Mesendoderm (in vitro differentiated cells): ENCODE measurements around the gene SLC24A4.

Experiments
- DNase-seq: peaks from one replicate; pipeline ENCODE4 v3.0.0; 2013
- H2AK5ac ChIP-seq: 2 replicates; pipeline ENCODE4 v1.6.1; 2013; ENCODE audit warnings: low read length, inconsistent platforms
- H2BK120ac ChIP-seq: 2 replicates; pipeline ENCODE4 v1.6.1; 2013; ENCODE audit warnings: low read depth, mild to moderate bottlenecking, low read length, moderate library complexity, mixed read lengths
- H2BK15ac ChIP-seq: replicated peaks from 2 replicates; pipeline ENCODE4 v1.6.1; 2013; ENCODE audit warnings: low read depth, mild to moderate bottlenecking, moderate library complexity
- H2BK5ac ChIP-seq: 2 replicates; pipeline ENCODE4 v1.6.1; 2013; ENCODE audit warnings: low read length, inconsistent platforms
- H3K18ac ChIP-seq: 2 replicates; pipeline ENCODE4 v1.6.1; 2013; ENCODE audit warnings: mild to moderate bottlenecking, low read length, mixed read lengths
- H3K23ac ChIP-seq: one replicate; pipeline ENCODE4 v1.6.1; 2013; ENCODE audit warnings: low read length
- H3K27ac ChIP-seq: 2 replicates; pipeline ENCODE4 v1.5.1; 2013; ENCODE audit warnings: low read depth, mild to moderate bottlenecking, inconsistent platforms, low read length, moderate library complexity
- H3K27me3 ChIP-seq: 2 replicates; pipeline ENCODE4 v1.6.1; 2013; ENCODE audit warnings: low read length, control low read depth, mild to moderate bottlenecking, inconsistent platforms; ENCODE audit not compliant: insufficient read depth, poor library complexity
- H3K36me3 ChIP-seq: 2 replicates; pipeline ENCODE4 v1.6.1; 2013; ENCODE audit warnings: low read length, inconsistent platforms; ENCODE audit not compliant: control insufficient read depth, insufficient read depth
- H3K4ac ChIP-seq: one replicate; pipeline ENCODE4 v1.6.1; 2013; ENCODE audit warnings: low read depth, mild to moderate bottlenecking, low read length, moderate library complexity
- H3K4me1 ChIP-seq: 2 replicates; pipeline ENCODE4 v1.6.1; 2013; ENCODE audit warnings: low read depth, low read length, inconsistent platforms; ENCODE audit not compliant: control insufficient read depth
- H3K4me2 ChIP-seq: 2 replicates; pipeline ENCODE4 v1.6.1; 2013; ENCODE audit warnings: low read length
- H3K4me3 ChIP-seq: 2 replicates; pipeline ENCODE4 v1.5.1; 2013; ENCODE audit warnings: mild to moderate bottlenecking, low read length
- H3K56ac ChIP-seq: one replicate; pipeline ENCODE4 v1.6.1; 2013; ENCODE audit warnings: low read length
- H3K79me1 ChIP-seq: 2 replicates; pipeline ENCODE4 v1.6.1; 2013; ENCODE audit warnings: low read length, inconsistent platforms
- H3K79me2 ChIP-seq: 2 replicates; pipeline ENCODE4 v1.6.1; 2013; ENCODE audit warnings: mild to moderate bottlenecking, low read length; ENCODE audit not compliant: control insufficient read depth, insufficient read depth
- H3K9ac ChIP-seq: 2 replicates; pipeline ENCODE4 v1.6.1; 2013; ENCODE audit warnings: low read length, inconsistent platforms
- H4K5ac ChIP-seq: one replicate; pipeline ENCODE4 v1.6.1; 2013; ENCODE audit warnings: low read length
- H4K8ac ChIP-seq: one replicate; pipeline ENCODE4 v1.6.1; 2013; ENCODE audit warnings: low read depth, mild to moderate bottlenecking, control low read depth, low read length, moderate library complexity
- WGBS: extraction: QIAGEN DNeasy Blood & Tissue Kit; methylation state at CpG from one replicate; pipeline ENCODE4 v1.1.7; 2013; ENCODE audit warnings: low lambda C conversion rate, missing lambda C conversion rate; ENCODE audit not compliant: insufficient coverage; ENCODE audit errors: extremely low coverage; 5-methylcytosine and 5-hydroxymethylcytosine counted together

The SLC24A4 gene

GRCh38 chr14:92443167-92443566 lies 120.2 kb downstream of the SLC24A4 start:
- WGBS, result no CpG with 5 or more reads among the region's 14 CpGs
- H2BK5ac ChIP-seq, result no peak overlapping the region

GRCh38 chr14:92443741-92444140 lies 120.8 kb downstream of the SLC24A4 start:
- no peak for DNase-seq
- Histone ChIP-seq H3K4me3 (no peak overlapping the region), H3K27me3 (no peaks in the 10 kb centered on the region), H3K9ac (no peak overlapping the region), H3K4ac (no peak overlapping the region), H2BK5ac (no peak overlapping the region), H2BK15ac (no peak overlapping the region), H3K4me1 (no peaks in the 10 kb centered on the region), H3K4me2 (no peak overlapping the region), H3K56ac (no peak overlapping the region), H3K23ac (no peak overlapping the region), H4K5ac (no peak overlapping the region), H2AK5ac (no peak overlapping the region), H4K8ac (no peak overlapping the region), H3K27ac (no peak overlapping the region), H3K36me3 (no peaks in the 10 kb centered on the region), H3K18ac (no peak overlapping the region), H3K79me1 (no peaks in the 10 kb centered on the region), H2BK120ac (no peak overlapping the region), H3K79me2 (no peaks in the 10 kb centered on the region)
- WGBS, result no CpG with 5 or more reads among the region's 8 CpGs

More at GRCh38 chr14:92443167-92443566, 120.2 kb downstream of the SLC24A4 start:
- DNase-seq, result no peak
- H3K23ac ChIP-seq, result no peak overlapping the region
- H4K5ac ChIP-seq, result no peak overlapping the region
- no peak overlapping the region for H3K56ac ChIP-seq
- H3K4ac ChIP-seq, result no peak overlapping the region
- no peaks in the 10 kb centered on the region for H3K79me2 ChIP-seq
- no peak overlapping the region for H3K4me3 ChIP-seq
- H3K36me3 ChIP-seq, result no peaks in the 10 kb centered on the region
- no peaks in the 10 kb centered on the region for H3K27me3 ChIP-seq
- no peaks in the 10 kb centered on the region for H3K4me1 ChIP-seq
- H3K18ac ChIP-seq, result no peak overlapping the region
- H2AK5ac ChIP-seq, result no peak overlapping the region
- H3K4me2 ChIP-seq, result no peak overlapping the region
- H3K9ac ChIP-seq, result no peak overlapping the region
- H2BK15ac ChIP-seq, result no peak overlapping the region
- H4K8ac ChIP-seq, result no peak overlapping the region
- H3K79me1 ChIP-seq, result no peaks in the 10 kb centered on the region
- no peak overlapping the region for H3K27ac ChIP-seq
- H2BK120ac ChIP-seq, result no peak overlapping the region

GRCh38 chr14:92446771-92447170 lies 123.8 kb downstream of the SLC24A4 start:
- no peak overlapping the region for H3K23ac ChIP-seq
- DNase-seq, result no peak
- no peak overlapping the region for H3K27ac ChIP-seq
- H4K8ac ChIP-seq, result no peak overlapping the region
- H2BK120ac ChIP-seq, result no peak overlapping the region
- H3K18ac ChIP-seq, result no peak overlapping the region
- H3K9ac ChIP-seq, result no peak overlapping the region
- H3K4me3 ChIP-seq, result no peak overlapping the region
- H3K27me3 ChIP-seq, result no peaks in the 10 kb centered on the region
- no CpG with 5 or more reads among the region's 5 CpGs for WGBS
- H3K4me1 ChIP-seq, result no peaks in the 10 kb centered on the region
- H3K36me3 ChIP-seq, result no peaks in the 10 kb centered on the region
- no peaks in the 10 kb centered on the region for H3K79me2 ChIP-seq
- H3K4ac ChIP-seq, result no peak overlapping the region
- H4K5ac ChIP-seq, result no peak overlapping the region
- H2AK5ac ChIP-seq, result no peak overlapping the region
- no peak overlapping the region for H2BK5ac ChIP-seq
- no peak overlapping the region for H2BK15ac ChIP-seq
- H3K56ac ChIP-seq, result no peak overlapping the region
- H3K4me2 ChIP-seq, result no peak overlapping the region
- H3K79me1 ChIP-seq, result no peaks in the 10 kb centered on the region

- H3K56ac ChIP-seq, result no peak overlapping the region
- no peak overlapping the region for H2BK5ac ChIP-seq
- no peaks in the 10 kb centered on the region for H3K79me1 ChIP-seq
- no peak overlapping the region for H3K27ac ChIP-seq
- no peak overlapping the region for H2AK5ac ChIP-seq
- H2BK120ac ChIP-seq, result no peak overlapping the region
- no peaks in the 10 kb centered on the region for H3K79me2 ChIP-seq
- H3K36me3 ChIP-seq, result no peaks in the 10 kb centered on the region
- no peak overlapping the region for H2BK15ac ChIP-seq
- DNase-seq, result no peak
- no peak overlapping the region for H3K18ac ChIP-seq
- no peaks in the 10 kb centered on the region for H3K4me1 ChIP-seq
- WGBS, result no CpG with 5 or more reads among the region's 10 CpGs
- no peak overlapping the region for H3K23ac ChIP-seq
- H4K5ac ChIP-seq, result no peak overlapping the region
- no peak overlapping the region for H3K4me2 ChIP-seq
- no peak overlapping the region for H4K8ac ChIP-seq
- H3K4me3 ChIP-seq, result no peak overlapping the region
- no peaks in the 10 kb centered on the region for H3K27me3 ChIP-seq
- no peak overlapping the region for H3K4ac ChIP-seq
- no peak overlapping the region for H3K9ac ChIP-seq
Observed at GRCh38 chr14:92447416-92448197, 124.6 kb downstream of the SLC24A4 start.

- H3K23ac ChIP-seq, result no peak overlapping the region
- H3K4ac ChIP-seq, result no peak overlapping the region
- H3K56ac ChIP-seq, result no peak overlapping the region
- no peak overlapping the region for H2AK5ac ChIP-seq
- no peak overlapping the region for H2BK5ac ChIP-seq
- no peak overlapping the region for H4K8ac ChIP-seq
- WGBS, result no CpG with 5 or more reads among the region's 6 CpGs
- no peaks in the 10 kb centered on the region for H3K79me1 ChIP-seq
- no peak overlapping the region for H3K18ac ChIP-seq
- no peaks in the 10 kb centered on the region for H3K36me3 ChIP-seq
- no peak overlapping the region for H2BK120ac ChIP-seq
- no peaks in the 10 kb centered on the region for H3K27me3 ChIP-seq
- H3K4me3 ChIP-seq, result no peak overlapping the region
- H3K27ac ChIP-seq, result no peak overlapping the region
- no peaks in the 10 kb centered on the region for H3K4me1 ChIP-seq
- H3K4me2 ChIP-seq, result no peak overlapping the region
- no peak overlapping the region for H3K9ac ChIP-seq
- DNase-seq, result no peak
- H2BK15ac ChIP-seq, result no peak overlapping the region
- H4K5ac ChIP-seq, result no peak overlapping the region
- H3K79me2 ChIP-seq, result no peaks in the 10 kb centered on the region
Observed at GRCh38 chr14:92448786-92449185, 125.8 kb downstream of the SLC24A4 start.
